ENCODE measurements around the gene UNC5CL.

DNA sequence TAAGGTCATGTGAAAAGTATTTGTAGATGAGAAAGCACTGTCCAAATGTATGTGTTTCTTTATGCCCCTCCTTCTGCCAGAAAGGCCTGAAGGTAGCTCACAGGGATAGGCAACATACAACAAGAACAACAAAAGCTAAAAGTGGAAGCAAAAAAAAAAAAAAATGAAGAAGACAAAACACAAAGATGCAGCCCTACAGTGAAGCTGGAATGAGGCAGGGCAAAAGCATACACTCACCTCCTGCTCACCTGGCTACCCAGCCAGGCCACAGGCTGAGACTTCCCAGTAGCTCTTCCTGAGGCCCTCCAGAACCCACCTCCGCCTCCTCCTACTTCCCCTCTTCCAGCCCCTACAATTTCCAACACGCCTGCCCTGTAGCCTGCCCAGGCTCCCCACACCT lies 2.4 kb downstream of the UNC5CL start:
- TF ChIP-seq POLR2A (IDR thresholded peaks at IDR 0.05), result no peak
- TF ChIP-seq, protein P1, sequence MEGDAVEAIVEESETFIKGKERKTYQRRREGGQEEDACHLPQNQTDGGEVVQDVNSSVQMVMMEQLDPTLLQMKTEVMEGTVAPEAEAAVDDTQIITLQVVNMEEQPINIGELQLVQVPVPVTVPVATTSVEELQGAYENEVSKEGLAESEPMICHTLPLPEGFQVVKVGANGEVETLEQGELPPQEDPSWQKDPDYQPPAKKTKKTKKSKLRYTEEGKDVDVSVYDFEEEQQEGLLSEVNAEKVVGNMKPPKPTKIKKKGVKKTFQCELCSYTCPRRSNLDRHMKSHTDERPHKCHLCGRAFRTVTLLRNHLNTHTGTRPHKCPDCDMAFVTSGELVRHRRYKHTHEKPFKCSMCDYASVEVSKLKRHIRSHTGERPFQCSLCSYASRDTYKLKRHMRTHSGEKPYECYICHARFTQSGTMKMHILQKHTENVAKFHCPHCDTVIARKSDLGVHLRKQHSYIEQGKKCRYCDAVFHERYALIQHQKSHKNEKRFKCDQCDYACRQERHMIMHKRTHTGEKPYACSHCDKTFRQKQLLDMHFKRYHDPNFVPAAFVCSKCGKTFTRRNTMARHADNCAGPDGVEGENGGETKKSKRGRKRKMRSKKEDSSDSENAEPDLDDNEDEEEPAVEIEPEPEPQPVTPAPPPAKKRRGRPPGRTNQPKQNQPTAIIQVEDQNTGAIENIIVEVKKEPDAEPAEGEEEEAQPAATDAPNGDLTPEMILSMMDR (IDR thresholded peaks at IDR 0.05), result no peak
